G401 (cell line): ENCODE measurements around the gene UBC. TPM values are rescaled to one million over a fixed set of nuclear protein-coding genes. Genes with fewer than 3 reads are reported as not detected.
"Not testable (repeated sequence)": the region's sequence is repeated elsewhere in the genome, so short reads cannot be mapped to it uniquely, and the experiment has no call there.

ENCODE experiments used
- DNase-seq: peaks from one replicate; pipeline ENCODE4 v3.0.0-alpha.2; 2015; ENCODE audit warnings: low spot score
- in situ Hi-C: cut with HindIII; loops from 2 replicates; pipeline ENCODE4 v1.10.0; 2016; ENCODE audit warnings: low sequenced_read_pairs, mixed read lengths
- total RNA-seq: library from RNA; depleted of rRNA; stranded (reverse); fragments of >200 nt; shearing (Covaris generic); gene quantifications from 2 replicates; pipeline ENCODE4 v1.2.3, GENCODE V29; 2014

The UBC gene
- total RNA-seq, 1 experiment from 2014 or later, result 1,083 TPM

GRCh38 chr12:124917841-124918621, 3.6 kb upstream of the UBC start:
- in situ Hi-C loops, result no loop called here
- DNase-seq, result no peak

DNA sequence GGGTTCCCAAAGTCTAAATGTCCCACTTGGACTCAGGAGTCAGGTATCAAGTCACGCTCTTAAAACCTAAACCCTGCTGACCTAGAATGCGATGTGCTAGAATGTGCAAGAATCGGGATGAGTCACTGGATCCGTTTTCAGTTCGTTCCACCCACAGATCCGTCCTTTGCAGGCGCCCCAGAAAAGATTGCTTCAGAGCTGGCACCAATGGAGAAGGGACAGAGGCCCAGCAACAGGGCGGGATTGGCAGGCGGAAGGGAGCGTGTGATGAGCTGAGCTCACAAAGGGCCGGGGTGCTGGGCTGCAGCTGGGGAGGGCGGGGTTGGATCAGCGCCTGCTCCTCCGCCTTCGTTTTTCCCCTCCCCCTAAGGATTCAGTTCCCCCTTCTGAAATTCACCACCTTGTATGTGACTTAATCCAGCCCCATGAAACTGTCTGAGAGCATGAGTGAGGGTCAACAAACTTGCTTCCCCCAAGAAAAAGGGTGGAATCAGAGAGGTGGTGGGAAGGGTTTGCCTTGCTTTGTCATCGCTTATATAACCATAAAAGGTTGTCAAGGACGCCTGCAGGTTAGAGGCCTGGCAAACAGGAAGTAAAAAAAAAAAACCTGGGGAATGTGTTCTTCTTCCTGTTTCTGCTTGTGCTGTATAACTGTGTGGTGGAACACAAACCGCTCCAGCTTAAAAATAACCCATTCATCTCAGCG, 2.8 kb upstream of the UBC start:
- in situ Hi-C loops, result no loop called here
- peak; percentile 99 for DNase-seq

GRCh38 chr12:124916374-124917134, 2.1 kb upstream of the UBC start:
- peak; percentile 80 for DNase-seq
- in situ Hi-C loops, result no loop called here

DNA sequence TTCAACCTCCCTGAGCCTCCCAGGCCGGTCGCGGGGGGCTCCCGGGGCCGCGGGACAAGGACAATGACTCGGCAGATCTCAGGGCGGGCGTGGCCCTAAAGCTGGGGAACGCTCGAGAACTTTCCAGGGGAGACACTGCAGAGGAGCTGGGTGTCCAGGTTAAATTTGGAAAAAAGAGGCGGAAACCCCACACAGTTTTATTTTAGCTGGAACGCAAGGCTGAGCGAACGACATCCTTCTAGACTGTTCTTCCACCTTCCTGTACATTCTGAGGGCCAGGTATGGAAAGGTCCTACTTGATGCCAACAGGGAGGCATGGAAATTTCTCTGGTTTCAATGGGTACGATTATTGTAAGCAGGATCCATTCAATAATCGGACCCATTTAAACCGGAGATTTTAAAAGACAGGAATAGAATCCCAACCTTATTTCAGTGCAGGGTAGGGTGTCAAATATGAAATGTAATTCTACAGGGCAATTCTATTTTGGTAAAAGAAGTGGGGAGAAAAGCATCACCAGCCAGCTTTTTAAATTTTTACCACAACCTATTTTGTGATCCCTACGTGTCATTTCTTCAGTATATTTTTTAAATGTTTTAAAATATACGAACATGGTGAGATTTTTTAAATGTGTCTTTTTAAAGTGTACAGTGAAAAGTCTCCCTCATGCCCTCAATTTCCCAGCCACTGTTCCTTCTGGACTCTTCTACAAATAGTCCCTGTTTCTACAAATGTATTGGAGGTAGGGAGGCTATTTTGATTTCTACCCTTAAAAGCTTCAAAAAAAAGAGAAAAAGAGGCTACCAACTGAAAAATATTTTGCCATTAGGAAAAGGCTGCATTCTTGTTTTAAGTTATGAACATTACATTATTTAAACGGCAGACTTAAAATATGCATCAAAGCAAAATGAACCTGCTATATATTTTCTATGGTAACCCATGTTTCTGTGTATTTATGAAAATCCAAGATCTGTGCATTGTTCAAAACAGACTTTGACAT, 1.1 kb upstream of the UBC start:
- in situ Hi-C loops, result no loop called here
- peak; percentile 73 for DNase-seq

GRCh38 chr12:124913474-124914391, 717 bp downstream of the UBC start:
- in situ Hi-C loops, result no loop called here
- peak; percentile 88 for DNase-seq

DNA sequence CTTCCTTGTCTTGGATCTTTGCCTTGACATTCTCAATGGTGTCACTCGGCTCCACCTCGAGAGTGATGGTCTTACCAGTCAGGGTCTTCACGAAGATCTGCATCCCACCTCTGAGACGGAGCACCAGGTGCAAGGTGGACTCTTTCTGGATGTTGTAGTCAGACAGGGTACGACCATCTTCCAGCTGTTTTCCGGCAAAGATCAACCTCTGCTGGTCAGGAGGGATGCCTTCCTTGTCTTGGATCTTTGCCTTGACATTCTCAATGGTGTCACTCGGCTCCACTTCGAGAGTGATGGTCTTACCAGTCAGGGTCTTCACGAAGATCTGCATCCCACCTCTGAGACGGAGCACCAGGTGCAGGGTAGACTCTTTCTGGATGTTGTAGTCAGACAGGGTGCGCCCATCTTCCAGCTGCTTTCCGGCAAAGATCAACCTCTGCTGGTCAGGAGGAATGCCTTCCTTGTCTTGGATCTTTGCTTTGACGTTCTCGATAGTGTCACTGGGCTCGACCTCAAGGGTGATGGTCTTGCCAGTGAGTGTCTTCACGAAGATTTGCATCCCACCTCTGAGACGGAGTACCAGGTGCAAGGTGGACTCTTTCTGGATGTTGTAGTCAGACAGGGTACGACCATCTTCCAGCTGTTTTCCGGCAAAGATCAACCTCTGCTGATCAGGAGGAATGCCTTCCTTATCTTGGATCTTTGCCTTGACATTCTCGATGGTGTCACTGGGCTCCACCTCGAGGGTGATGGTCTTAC, 1.7 kb downstream of the UBC start:
- in situ Hi-C loops, DNase-seq: not testable (repeated sequence)

DNA sequence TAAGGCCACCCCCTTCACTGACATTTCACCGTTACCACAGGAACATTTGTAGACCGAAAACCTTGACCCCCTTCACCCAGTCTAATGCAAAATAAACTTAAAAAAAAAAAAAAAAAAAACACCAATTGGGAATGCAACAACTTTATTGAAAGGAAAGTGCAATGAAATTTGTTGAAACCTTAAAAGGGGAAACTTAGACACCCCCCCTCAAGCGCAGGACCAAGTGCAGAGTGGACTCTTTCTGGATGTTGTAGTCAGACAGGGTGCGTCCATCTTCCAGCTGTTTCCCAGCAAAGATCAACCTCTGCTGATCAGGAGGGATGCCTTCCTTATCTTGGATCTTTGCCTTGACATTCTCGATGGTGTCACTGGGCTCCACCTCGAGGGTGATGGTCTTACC, 2.9 kb downstream of the UBC start:
- in situ Hi-C loops, DNase-seq: not testable (repeated sequence)

DNA sequence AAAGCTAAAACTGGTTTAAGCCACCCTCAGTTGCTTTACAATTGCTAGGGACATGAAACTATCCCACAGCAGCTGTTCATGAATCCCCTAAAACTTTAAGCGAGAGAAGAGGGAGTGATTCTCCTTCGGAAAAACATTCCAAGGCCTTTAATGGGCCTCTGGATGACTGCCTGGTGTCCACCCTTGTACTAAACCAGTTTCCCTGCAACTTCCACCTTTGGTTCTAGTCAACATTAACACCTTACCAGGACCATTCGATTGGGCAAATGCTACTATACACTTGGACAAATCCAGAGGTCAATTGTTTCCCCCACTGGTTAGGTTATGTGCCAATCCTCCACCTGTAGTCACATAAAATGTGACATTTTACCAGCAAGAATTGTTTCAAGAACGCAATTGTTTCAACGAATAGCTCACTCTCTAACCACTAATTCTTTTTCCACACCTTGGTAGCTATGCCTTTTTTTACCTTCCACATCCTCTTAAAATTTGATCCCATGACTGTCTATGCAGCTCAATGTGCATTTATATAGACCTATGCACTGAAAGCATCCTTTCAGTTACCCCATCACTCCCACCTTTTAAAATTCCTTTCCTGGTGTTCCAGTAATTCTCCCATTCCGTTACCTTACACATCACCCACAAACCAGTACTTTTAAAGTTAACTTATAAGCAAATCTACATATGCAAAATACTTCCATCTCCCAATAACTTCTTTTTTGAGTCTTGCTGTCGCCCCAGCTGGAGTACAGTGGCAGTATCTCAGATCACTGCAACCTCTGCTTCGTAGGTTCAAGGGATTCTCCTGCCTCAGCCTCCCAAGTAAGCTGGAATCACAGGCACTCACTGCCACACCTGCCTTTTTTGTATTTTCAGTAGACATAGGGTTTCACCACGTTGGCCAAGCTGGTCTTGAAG, 3.6 kb downstream of the UBC start:
- in situ Hi-C loops, result no loop called here
- DNase-seq, result peak; percentile 40

- in situ Hi-C loops, result no loop called here
- peak; percentile 62 for DNase-seq
Measured at GRCh38 chr12:124909831-124910560, 4.5 kb downstream of the UBC start.

- in situ Hi-C loops, result no loop called here
Measured at GRCh38 chr12:124906606-124907261, 7.7 kb downstream of the UBC start.

GRCh38 chr12:124904306-124905098, 9.9 kb downstream of the UBC start:
- DNase-seq, result peak; percentile 47
- in situ Hi-C loops, result no loop called here

More at GRCh38 chr12:124906606-124907261, 7.7 kb downstream of the UBC start:
- DNase-seq, result peak; percentile 97

GRCh38 chr12:124902916-124903315, 11.5 kb downstream of the UBC start:
- in situ Hi-C loops, result no loop called here
- DNase-seq, result no peak

DNA sequence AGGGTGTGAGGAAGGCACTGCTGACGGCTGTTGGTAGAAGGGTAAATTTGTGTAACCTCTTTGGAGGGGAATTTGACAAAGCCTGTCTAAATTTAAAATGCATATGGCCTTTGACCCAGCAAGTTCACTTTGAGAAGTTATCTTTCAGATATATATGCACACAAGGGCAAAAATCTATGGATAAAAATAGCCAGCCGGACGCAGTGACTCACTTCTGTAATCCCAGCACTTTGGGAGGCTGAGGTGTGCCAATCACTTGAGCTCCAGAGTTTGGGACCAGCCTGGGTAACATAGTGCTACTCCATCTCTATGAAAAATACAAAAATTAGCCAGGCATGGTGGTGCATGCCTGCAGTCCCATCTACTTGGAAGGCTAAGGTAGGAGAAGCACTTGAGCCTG, 13.4 kb downstream of the UBC start:
- DNase-seq, result no peak
- in situ Hi-C loops, result no loop called here

DNA sequence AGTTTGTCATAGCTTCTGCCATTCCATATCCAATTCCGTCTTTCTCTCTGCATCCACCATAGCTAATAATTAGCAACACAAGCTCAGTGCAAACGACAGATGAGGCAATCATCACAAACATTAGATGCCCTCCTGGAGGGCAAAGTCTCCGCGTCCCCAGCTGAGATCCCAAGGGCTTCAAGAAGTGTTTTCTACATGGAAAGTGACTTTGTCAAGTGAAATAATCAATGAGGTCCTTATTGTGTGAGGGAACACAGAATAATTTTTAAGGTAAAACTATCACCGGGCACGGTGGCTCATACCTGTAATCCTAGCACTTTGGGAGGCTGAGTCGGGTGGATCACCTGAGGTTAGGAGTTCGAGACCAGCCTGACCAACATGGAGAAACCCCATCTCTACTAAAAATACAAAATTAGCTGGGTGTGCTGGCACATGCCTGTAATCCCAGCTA, 14.1 kb downstream of the UBC start:
- DNase-seq, in situ Hi-C loops: not testable (repeated sequence)
